GM23248 (cell line): Measurements from ENCODE around the gene RALGAPB. TPM values are rescaled to one million over a fixed set of nuclear protein-coding genes. Genes with fewer than 3 reads are reported as not detected.

Experiments
- DNase-seq: peaks from one replicate; pipeline ENCODE4 v3.0.0-alpha.2; 2015
- H2AFZ ChIP-seq: fragments of 200-600 bp; sonication (generic); 2 replicates; pipeline ENCODE4 v1.6.1; 2016; ENCODE audit warnings: antibody characterized with exemption
- H3F3A ChIP-seq: fragments of 200-600 bp; sonication (generic); 2 replicates; pipeline ENCODE4 v1.6.1; 2016; ENCODE audit warnings: mild to moderate bottlenecking, antibody characterized with exemption, mixed run types; ENCODE audit not compliant: insufficient read depth
- H3K27ac ChIP-seq: fragments of 200-600 bp; sonication (generic); 2 replicates; pipeline ENCODE4 v1.5.1; 2016; ENCODE audit warnings: mild to moderate bottlenecking
- H3K27me3 ChIP-seq: fragments of 200-600 bp; sonication (generic); replicated peaks from 2 replicates; pipeline ENCODE4 v1.6.1; 2016; ENCODE audit warnings: mild to moderate bottlenecking; ENCODE audit not compliant: insufficient read depth
- H3K36me3 ChIP-seq: fragments of 200-600 bp; sonication (generic); 2 replicates; pipeline ENCODE4 v1.6.1; 2016; ENCODE audit warnings: low read depth, mild to moderate bottlenecking
- H3K4me1 ChIP-seq: fragments of 200-600 bp; sonication (generic); 2 replicates; pipeline ENCODE4 v1.6.1; 2016; ENCODE audit warnings: mild to moderate bottlenecking; ENCODE audit not compliant: insufficient read depth
- H3K4me2 ChIP-seq: fragments of 200-600 bp; sonication (generic); one replicate; pipeline ENCODE4 v1.6.1; 2016; ENCODE audit warnings: mild to moderate bottlenecking; ENCODE audit not compliant: unreplicated experiment
- H3K4me3 ChIP-seq: fragments of 200-600 bp; sonication (generic); 2 replicates; pipeline ENCODE4 v1.5.1; 2016; ENCODE audit warnings: mild to moderate bottlenecking
- H3K79me2 ChIP-seq: fragments of 200-600 bp; sonication (generic); 2 replicates; pipeline ENCODE4 v1.6.1; 2016; ENCODE audit warnings: mild to moderate bottlenecking; ENCODE audit not compliant: insufficient read depth
- H3K9ac ChIP-seq: fragments of 200-600 bp; sonication (generic); 2 replicates; pipeline ENCODE4 v1.6.1; 2016; ENCODE audit warnings: mild to moderate bottlenecking
- H3K9me2 ChIP-seq: fragments of 200-600 bp; sonication (generic); 2 replicates; pipeline ENCODE4 v1.6.1; 2016; ENCODE audit warnings: mixed run types, mild to moderate bottlenecking, moderate library complexity; ENCODE audit not compliant: insufficient read depth
- H3K9me3 ChIP-seq: fragments of 200-600 bp; sonication (generic); one replicate; pipeline ENCODE4 v1.6.1; 2017; ENCODE audit warnings: low read depth
- H4K20me1 ChIP-seq: fragments of 200-600 bp; sonication (generic); 2 replicates; pipeline ENCODE4 v1.6.0; 2016; ENCODE audit not compliant: insufficient read depth
- EZH2 ChIP-seq: fragments of 200-600 bp; sonication (generic); IDR thresholded peaks from 2 replicates; pipeline ENCODE4 v1.6.1; 2018; ENCODE audit warnings: antibody characterized with exemption, mild to moderate bottlenecking; ENCODE audit not compliant: insufficient read depth, poor library complexity, severe bottlenecking
- EZH2phosphoT487 ChIP-seq: fragments of 200-600 bp; sonication (generic); IDR thresholded peaks from 2 replicates; pipeline ENCODE4 v1.6.1; 2018; ENCODE audit warnings: antibody characterized with exemption, moderate library complexity, mild to moderate bottlenecking, low read depth; ENCODE audit not compliant: insufficient read depth
- WGBS, 2 experiments: methylation state at CpG; one replicate each; pipeline ENCODE4 v1.1.6; 2015 to 2017; ENCODE audit warnings: low lambda C conversion rate in 2 of 2, low coverage in 1 of 2; ENCODE audit errors: missing lambda C conversion rate in 2 of 2; 5-methylcytosine and 5-hydroxymethylcytosine counted together
- in situ Hi-C: fragments of 300-500 bp; cut with MboI; formaldehyde crosslinking; loops from 2 replicates; pipeline ENCODE4 v1.15.0; 2020
- polyA plus RNA-seq: library from polyadenylated mRNA; unstranded; fragments of >200 nt; fragmentation: Nextera tagmentation; extraction: Ambion mirVana; gene quantifications from 2 replicates; pipeline ENCODE4 v1.2.1, GENCODE V29; 2016
- total RNA-seq: library from RNA; depleted of rRNA; stranded (reverse); fragments of >200 nt; shearing (Covaris generic); gene quantifications from 2 replicates; pipeline ENCODE4 v1.2.3, GENCODE V29; 2014

The RALGAPB gene
- total and polyA plus RNA-seq, 2 experiments from 2014 or later, result 9.8 to 20.2 TPM

DNA sequence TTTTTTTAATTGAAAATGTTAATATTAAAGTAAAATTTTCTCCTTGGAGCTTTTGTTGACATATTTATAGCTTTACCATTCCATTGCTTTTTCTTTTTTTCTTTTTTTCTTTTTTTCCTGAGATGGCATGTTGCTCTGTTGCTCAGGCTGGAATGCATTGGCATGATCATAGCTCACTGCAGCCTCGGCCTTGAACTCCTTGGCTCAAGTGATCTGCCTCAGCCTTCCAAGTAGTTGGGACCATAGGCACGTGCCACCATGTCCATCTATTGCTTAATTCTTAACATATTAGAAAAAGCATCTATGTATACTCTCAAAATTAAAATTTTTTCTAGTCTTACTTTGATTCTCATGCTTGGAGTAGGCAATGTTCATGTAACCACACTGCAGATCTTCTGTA lies 43.0 kb downstream of the RALGAPB start:
- no peak overlapping the region for H3K27ac ChIP-seq
- H3K9me2 ChIP-seq, result no peaks in the 10 kb centered on the region
- in situ Hi-C loops, result no loop called here
- H3K4me3 ChIP-seq, result no peak overlapping the region
- WGBS, 2 experiments, result 26 to 29% methylated on average over 2 of the region's 2 CpGs
- TF ChIP-seq EZH2 (no peak), EZH2phosphoT487 (no peak)
- no peak overlapping the region for H3K9ac ChIP-seq
- H3F3A ChIP-seq, result no peaks in the 10 kb centered on the region
- H3K36me3 ChIP-seq, result peaks cover 32% of the 10 kb centered on the region
- H3K9me3 ChIP-seq, result no peaks in the 10 kb centered on the region
- peaks cover 53% of the 10 kb centered on the region for H3K79me2 ChIP-seq
- H3K4me1 ChIP-seq, result no peaks in the 10 kb centered on the region
- DNase-seq, result no peak
- no peak overlapping the region for H2AFZ ChIP-seq
- H3K27me3 ChIP-seq, result no peaks in the 10 kb centered on the region
- H3K4me2 ChIP-seq, result no peak overlapping the region
- no peaks in the 10 kb centered on the region for H4K20me1 ChIP-seq

DNA sequence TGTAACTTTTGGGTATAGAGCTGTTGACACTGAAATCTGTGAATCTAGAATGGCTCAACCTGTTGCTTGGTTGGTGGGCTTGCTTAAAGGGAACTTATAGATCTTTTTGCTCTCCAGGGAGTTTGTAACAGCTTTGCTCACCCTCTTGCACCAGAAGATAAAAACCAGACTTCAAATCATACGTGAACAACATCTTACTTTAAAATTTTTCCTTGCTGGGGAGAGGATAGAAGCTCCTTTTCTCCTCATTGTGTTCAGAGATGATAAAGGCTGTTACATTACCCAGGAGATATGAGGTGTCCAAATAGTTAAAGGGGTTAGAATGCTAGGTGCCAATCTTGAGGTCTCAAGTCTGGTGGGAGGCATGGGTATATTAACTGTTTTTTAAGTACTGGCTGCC lies 46.8 kb downstream of the RALGAPB start:
- Histone ChIP-seq H3K4me1 (peaks cover 11% of the 10 kb centered on the region), H3K4me2 (no peak overlapping the region), H4K20me1 (no peaks in the 10 kb centered on the region), H3K4me3 (no peak overlapping the region), H3F3A (peaks cover 14% of the 10 kb centered on the region), H2AFZ (no peak overlapping the region), H3K36me3 (peaks cover 35% of the 10 kb centered on the region), H3K79me2 (peaks cover 33% of the 10 kb centered on the region; the same call in 1 of the 2 replicates), H3K27me3 (no peaks in the 10 kb centered on the region), H3K9me2 (no peaks in the 10 kb centered on the region), H3K9ac (no peak overlapping the region), H3K27ac (no peak overlapping the region), H3K9me3 (no peaks in the 10 kb centered on the region)
- 92 to 97% methylated on average over 1 of the region's 1 CpG for WGBS, 2 experiments
- in situ Hi-C loops, result no loop called here
- TF ChIP-seq EZH2, result no peak
- TF ChIP-seq EZH2phosphoT487, result no peak
- no peak for DNase-seq

DNA sequence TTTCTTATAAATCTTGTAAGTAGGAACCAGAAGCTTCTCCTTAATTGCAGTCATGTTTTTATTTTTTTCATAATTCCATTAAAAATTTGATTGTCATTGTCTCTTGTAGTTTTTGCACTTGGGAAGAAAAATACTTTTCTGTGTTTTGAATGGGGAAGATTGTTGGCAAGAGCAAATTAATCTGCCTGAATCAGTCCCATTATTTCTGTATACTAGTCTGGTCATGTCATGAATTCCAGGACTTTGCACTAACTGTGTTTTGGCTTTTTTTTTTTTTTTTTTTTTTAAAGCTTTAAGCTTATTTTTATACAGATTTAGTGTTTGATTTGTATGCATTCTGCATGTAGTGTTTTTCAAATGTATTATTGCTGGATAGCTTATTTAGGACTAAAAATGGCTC lies 47.6 kb downstream of the RALGAPB start:
- H2AFZ ChIP-seq, result no peak overlapping the region
- no peaks in the 10 kb centered on the region for H3K27me3 ChIP-seq
- H3K79me2 ChIP-seq, result peaks cover 32% of the 10 kb centered on the region; the same call in 1 of the 2 replicates
- no peak overlapping the region for H3K27ac ChIP-seq
- DNase-seq, result no peak
- H4K20me1 ChIP-seq, result no peaks in the 10 kb centered on the region
- no peaks in the 10 kb centered on the region for H3K9me3 ChIP-seq
- H3K9ac ChIP-seq, result no peak overlapping the region
- H3F3A ChIP-seq, result peaks cover 14% of the 10 kb centered on the region
- no peak overlapping the region for H3K4me3 ChIP-seq
- H3K4me1 ChIP-seq, result peaks cover 13% of the 10 kb centered on the region
- no peaks in the 10 kb centered on the region for H3K9me2 ChIP-seq
- peaks cover 40% of the 10 kb centered on the region for H3K36me3 ChIP-seq
- TF ChIP-seq EZH2phosphoT487 (no peak), EZH2 (no peak)
- in situ Hi-C loops, result no loop called here
- no peak overlapping the region for H3K4me2 ChIP-seq

DNA sequence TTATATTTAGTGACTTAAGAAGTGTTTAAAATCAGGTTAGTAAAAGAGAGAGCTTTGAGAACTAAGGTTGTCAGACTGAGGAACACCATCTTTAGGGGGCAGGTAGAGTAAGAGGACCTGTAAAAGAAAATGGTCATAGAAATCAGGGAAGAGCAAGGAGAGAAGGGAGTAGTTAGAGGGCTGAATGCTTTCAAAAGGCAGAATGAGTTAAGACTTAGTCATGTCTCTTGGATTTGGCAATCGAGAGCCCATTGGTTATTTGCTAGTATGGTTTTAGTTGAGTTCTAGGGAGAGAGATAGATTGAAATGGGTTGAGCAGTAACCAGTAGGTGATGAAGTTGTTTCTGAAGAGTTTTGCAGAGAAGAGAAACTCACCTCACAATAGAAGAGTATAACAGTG lies 51.1 kb downstream of the RALGAPB start:
- 33 to 45% methylated on average over 1 of the region's 1 CpG for WGBS, 2 experiments

DNA sequence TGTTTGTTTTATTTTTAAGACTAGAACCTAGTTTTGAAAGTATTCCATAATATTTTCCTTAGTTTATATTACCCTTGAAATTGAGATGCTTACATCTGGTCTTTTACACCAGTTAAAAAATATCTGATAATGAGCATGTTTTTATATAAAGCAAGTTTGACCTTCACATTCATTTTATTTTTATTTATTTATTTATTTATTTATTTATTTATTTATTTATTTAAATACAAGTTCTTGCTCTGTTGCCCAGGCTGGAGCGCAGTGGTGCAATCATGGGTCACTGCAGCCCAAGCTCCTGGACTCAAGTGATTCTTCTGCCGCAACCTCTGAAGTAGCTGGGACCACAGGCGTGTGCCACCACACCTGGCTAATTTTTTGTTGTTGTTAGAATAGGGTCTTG lies 55.5 kb downstream of the RALGAPB start:
- H3K36me3 ChIP-seq, result peaks cover 44% of the 10 kb centered on the region
- no peak overlapping the region for H3K4me2 ChIP-seq
- H3K79me2 ChIP-seq, result 0 out of 2 replicates have a peak, but pooled peaks cover 5% of the 10 kb centered on the region
- no peak overlapping the region for H3K4me3 ChIP-seq
- peaks cover 5% of the 10 kb centered on the region for H3F3A ChIP-seq
- TF ChIP-seq EZH2phosphoT487 (no peak), EZH2 (no peak)
- H4K20me1 ChIP-seq, result no peaks in the 10 kb centered on the region
- no peaks in the 10 kb centered on the region for H3K9me3 ChIP-seq
- H3K9me2 ChIP-seq, result no peaks in the 10 kb centered on the region
- no peaks in the 10 kb centered on the region for H3K27me3 ChIP-seq
- DNase-seq, result no peak
- H3K9ac ChIP-seq, result no peak overlapping the region
- in situ Hi-C loops, result no loop called here
- H2AFZ ChIP-seq, result no peak overlapping the region
- WGBS, 2 experiments, result 94 to 97% methylated on average over 3 of the region's 3 CpGs
- H3K4me1 ChIP-seq, result peaks cover 13% of the 10 kb centered on the region
- H3K27ac ChIP-seq, result no peak overlapping the region

More for the DNA sequence above, 51.1 kb downstream of the RALGAPB start:
- Histone ChIP-seq H3K36me3 (peaks cover 40% of the 10 kb centered on the region), H3K4me3 (no peak overlapping the region), H3K4me2 (no peak overlapping the region), H3K4me1 (peaks cover 13% of the 10 kb centered on the region), H3F3A (peaks cover 14% of the 10 kb centered on the region), H4K20me1 (no peaks in the 10 kb centered on the region), H3K9me2 (no peaks in the 10 kb centered on the region), H3K27me3 (no peaks in the 10 kb centered on the region), H3K9ac (no peak overlapping the region), H3K27ac (0 out of 2 replicates have a peak overlapping the region, but pooled peaks have one; percentile 4), H2AFZ (no peak overlapping the region), H3K79me2 (peaks cover 18% of the 10 kb centered on the region; the same call in 1 of the 2 replicates), H3K9me3 (no peaks in the 10 kb centered on the region)
- DNase-seq, result peak; percentile 81
- TF ChIP-seq EZH2, result no peak
- TF ChIP-seq EZH2phosphoT487, result no peak
- in situ Hi-C loops, result no loop called here
